Gastrocnemius medialis (tissue), 4 donors: Measurements from ENCODE around the gene LGALS1. TPM values are rescaled to one million over a fixed set of nuclear protein-coding genes. Genes with fewer than 3 reads are reported as not detected.
A peak's percentile ranks its signal among the peaks of the same experiment; 100 is the strongest.

ENCODE experiments used
- ATAC-seq, 2 donors: fragments of 150-250 bp; one replicate each; pipeline ENCODE4 v1.9.1; 2016
- DNase-seq, 2 donors: peaks; one replicate each; pipeline ENCODE4 v3.0.0-alpha.2; 2019
- H3K27ac ChIP-seq, 4 donors: fragments of 200-600 bp; sonication (generic); 1 replicate in 1 of 4; 2 replicates in 3 of 4; pipeline ENCODE4 v1.5.1; 2016 to 2018; ENCODE audit warnings: mild to moderate bottlenecking in 2 of 4, moderate library complexity in 1 of 4
- H3K27me3 ChIP-seq, 3 donors: fragments of 200-600 bp; sonication (generic) in 2 of 3; 1 replicate in 1 of 3; 2 replicates in 2 of 3; pipeline versions ENCODE4 v1.5.1 to v1.6.0; 2016 to 2019; ENCODE audit warnings: mild to moderate bottlenecking in 1 of 3, moderate library complexity in 1 of 3
- H3K36me3 ChIP-seq, 2 donors: fragments of 200-600 bp; sonication (generic) in 1 of 2; one replicate each; pipeline ENCODE4 v1.5.1; 2017 to 2018
- H3K4me1 ChIP-seq, 2 donors: fragments of 200-600 bp; sonication (generic) in 1 of 2; one replicate each; pipeline ENCODE4 v1.5.1; 2016 to 2017; ENCODE audit warnings: mild to moderate bottlenecking in 2 of 2
- H3K4me3 ChIP-seq, 4 donors: fragments of 200-600 bp; sonication (generic) in 3 of 4; 1 replicate in 1 of 4; 2 replicates in 3 of 4; pipeline ENCODE4 v1.5.1; 2016 to 2019; ENCODE audit warnings: mild to moderate bottlenecking in 2 of 4
- H3K9me3 ChIP-seq, 3 donors: fragments of 200-600 bp; sonication (generic) in 2 of 3; 1 replicate in 1 of 3; 2 replicates in 2 of 3; pipeline ENCODE4 v1.5.1; 2016 to 2019
- CTCF ChIP-seq, 5 experiments: fragments of 450-650 bp in 3 of 5; fragments of 200-600 bp in 2 of 5; sonication (generic) in 2 of 5; IDR thresholded peaks in 4 of 5; conservative IDR thresholded peaks in 1 of 5; 1 replicate in 4 of 5; 2 replicates in 1 of 5; pipeline ENCODE4 v1.5.1; 2016 to 2019; ENCODE audit warnings: antibody characterized with exemption in 5 of 5, mild to moderate bottlenecking in 3 of 5, moderate library complexity in 3 of 5
- POLR2A ChIP-seq, 2 donors: fragments of 450-650 bp; IDR thresholded peaks; one replicate each; pipeline ENCODE4 v1.6.1; 2017; ENCODE audit warnings: antibody characterized with exemption in 2 of 2, mild to moderate bottlenecking in 2 of 2, moderate library complexity in 2 of 2
- in situ Hi-C, 4 donors: fragments of 200-750 bp; cut with MboI; loops; one replicate each; pipeline versions ENCODE4 v1.15.0 to v1.8.0; 2017; ENCODE audit warnings: low sequenced_read_pairs in 4 of 4
- intact Hi-C: fragments of 100-400 bp; cut with DNase I; formaldehyde crosslinking; loops from one replicate; pipeline ENCODE4 v1.15.1; 2023; ENCODE audit warnings: low total_unique reads
- total RNA-seq, 4 donors: library from RNA; depleted of rRNA; stranded (reverse); fragments of >200 nt; gene quantifications; one replicate each; pipeline versions ENCODE4 v1.1.0 to v1.2.3, GENCODE V29; 2016

LGALS1 gene
- total RNA-seq, 4 donors from 2014 or later, result 561 to 1,888 (median 1,101) TPM

- intact Hi-C loops (no loop called here), in situ Hi-C loops (loop anchor here in 1 of 4 donors (25.0 kb wide), 1 partner anchor 146 kb away; no protein-coding TSS in a partner anchor)
- no peak overlapping the region for H3K27ac ChIP-seq
- ATAC-seq, result no peak
- no peaks in the 10 kb centered on the region for H3K36me3 ChIP-seq
- TF ChIP-seq CTCF (IDR thresholded peaks at IDR 0.05 in 4 of 5, conservative IDR thresholded peaks at IDR 0.05 in 1 of 5) (no peak), POLR2A (IDR thresholded peaks at IDR 0.05) (no peak)
- peaks cover 7 to 14% (median 12%) of the 10 kb centered on the region in 3 donors for H3K27me3 ChIP-seq
- H3K9me3 ChIP-seq, result no peaks in the 10 kb centered on the region
- peaks cover 0 to 9% of the 10 kb centered on the region in 2 donors for H3K4me1 ChIP-seq
- DNase-seq, result no peak
- H3K4me3 ChIP-seq, result peak overlapping the region in 1 of 4 donors; percentile 45
These were observed 34.6 kb upstream of the LGALS1 start for GRCh38 chr22:37640591-37641560.

- intact Hi-C loops, result no loop called here
- peaks cover 7 to 14% (median 12%) of the 10 kb centered on the region in 3 donors for H3K27me3 ChIP-seq
- TF ChIP-seq POLR2A (IDR thresholded peaks at IDR 0.05) (no peak), CTCF (IDR thresholded peaks at IDR 0.05 in 4 of 5, conservative IDR thresholded peaks at IDR 0.05 in 1 of 5) (no peak)
- H3K4me1 ChIP-seq, result peaks cover 0 to 9% of the 10 kb centered on the region in 2 donors
- no peak for DNase-seq
- no peak overlapping the region for H3K27ac ChIP-seq
- no peak for ATAC-seq
- H3K4me3 ChIP-seq, result no peak overlapping the region
- no peaks in the 10 kb centered on the region for H3K36me3 ChIP-seq
- no peaks in the 10 kb centered on the region for H3K9me3 ChIP-seq
- in situ Hi-C loops, result loop anchor here in 1 of 4 donors (25.0 kb wide), 1 partner anchor 146 kb away; no protein-coding TSS in a partner anchor
These were observed 33.9 kb upstream of the LGALS1 start for GRCh38 chr22:37641561-37641949.

GRCh38 chr22:37643225-37643847 lies 32.1 kb upstream of the LGALS1 start:
- Histone ChIP-seq H3K36me3 (no peaks in the 10 kb centered on the region), H3K9me3 (no peaks in the 10 kb centered on the region), H3K4me3 (no peak overlapping the region), H3K27ac (no peak overlapping the region), H3K27me3 (peaks cover 7 to 14% (median 12%) of the 10 kb centered on the region in 3 donors), H3K4me1 (peaks cover 0 to 9% of the 10 kb centered on the region in 2 donors)
- peak; percentile 38 to 77 for DNase-seq
- TF ChIP-seq CTCF (IDR thresholded peaks at IDR 0.05 in 4 of 5, conservative IDR thresholded peaks at IDR 0.05 in 1 of 5) (peak; percentile 77 to 96 (median 94)), POLR2A (IDR thresholded peaks at IDR 0.05) (no peak)
- in situ Hi-C loops (loop anchor here in 1 of 4 donors (25.0 kb wide), 1 partner anchor 144 kb away; no protein-coding TSS in a partner anchor), intact Hi-C loops (loop anchor here (1.0 kb wide), 1 partner anchor 38 kb away; no protein-coding TSS in a partner anchor)
- ATAC-seq, result peak; percentile 79 to 88

- no peaks in the 10 kb centered on the region for H3K36me3 ChIP-seq
- no peaks in the 10 kb centered on the region for H3K27me3 ChIP-seq
- no peak overlapping the region for H3K4me3 ChIP-seq
- no peak overlapping the region for H3K27ac ChIP-seq
- peaks cover 0 to 3% of the 10 kb centered on the region in 2 donors for H3K4me1 ChIP-seq
- intact Hi-C loops, result no loop called here
- ATAC-seq (no peak), DNase-seq (no peak)
- TF ChIP-seq POLR2A (IDR thresholded peaks at IDR 0.05), result no peak
- in situ Hi-C loops, result loop anchor here in 2 of 4 donors (5.0 to 25.0 kb wide), 2 partner anchors 35 to 140 kb away; no protein-coding TSS in a partner anchor
- no peaks in the 10 kb centered on the region for H3K9me3 ChIP-seq
These were observed 28.1 kb upstream of the LGALS1 start for GRCh38 chr22:37647317-37647716.
